ENCODE measurements around the gene PAX7. TPM values are rescaled to one million over a fixed set of nuclear protein-coding genes. Genes with fewer than 3 reads are reported as not detected.

PAX7 gene
- total and polyA plus RNA-seq, 9 of the 15 experiments (the other 6 are each of a cell fraction or from before 2014, with no cell fraction given), result not detected

DNA sequence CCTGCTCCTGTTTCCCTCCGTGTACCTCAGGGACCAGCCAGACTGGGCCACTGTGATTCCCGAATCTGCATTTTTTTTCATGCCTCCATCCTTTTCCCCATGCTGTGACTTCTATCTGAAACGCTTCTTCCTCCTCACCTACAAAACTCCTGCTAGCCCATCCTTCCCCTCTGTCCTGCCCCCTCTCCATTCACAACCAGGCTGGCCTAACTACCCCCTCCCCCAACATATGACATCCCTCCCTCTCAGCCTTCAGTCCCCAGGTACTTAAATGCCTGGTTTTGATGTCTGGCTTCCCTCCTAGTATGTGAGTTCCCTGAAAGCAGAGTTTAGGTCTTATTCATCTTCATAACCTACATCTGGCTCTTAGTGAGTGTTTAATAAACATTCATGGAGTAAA, 146.1 kb downstream of the PAX7 start (continued):
- TF ChIP-seq, protein P1, sequence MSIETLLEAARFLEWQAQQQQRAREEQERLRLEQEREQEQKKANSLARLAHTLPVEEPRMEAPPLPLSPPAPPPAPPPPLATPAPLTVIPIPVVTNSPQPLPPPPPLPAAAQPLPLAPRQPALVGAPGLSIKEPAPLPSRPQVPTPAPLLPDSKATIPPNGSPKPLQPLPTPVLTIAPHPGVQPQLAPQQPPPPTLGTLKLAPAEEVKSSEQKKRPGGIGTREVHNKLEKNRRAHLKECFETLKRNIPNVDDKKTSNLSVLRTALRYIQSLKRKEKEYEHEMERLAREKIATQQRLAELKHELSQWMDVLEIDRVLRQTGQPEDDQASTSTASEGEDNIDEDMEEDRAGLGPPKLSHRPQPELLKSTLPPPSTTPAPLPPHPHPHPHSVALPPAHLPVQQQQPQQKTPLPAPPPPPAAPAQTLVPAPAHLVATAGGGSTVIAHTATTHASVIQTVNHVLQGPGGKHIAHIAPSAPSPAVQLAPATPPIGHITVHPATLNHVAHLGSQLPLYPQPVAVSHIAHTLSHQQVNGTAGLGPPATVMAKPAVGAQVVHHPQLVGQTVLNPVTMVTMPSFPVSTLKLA (conservative IDR thresholded peaks at IDR 0.05), result no peak
- TF ChIP-seq ARID2 (IDR thresholded peaks at IDR 0.05), result no peak
- TF ChIP-seq HMGN3 (IDR thresholded peaks at IDR 0.05; ENCODE audit: borderline replicate concordance, extremely low read depth, insufficient read length, low read depth, low read length), result no peak
- TF ChIP-seq CHD4 (IDR thresholded peaks at IDR 0.05; ENCODE audit: insufficient read depth, insufficient replicate concordance, low read depth, low read length, poor library complexity, severe bottlenecking), result no peak
- TF ChIP-seq, protein P2, sequence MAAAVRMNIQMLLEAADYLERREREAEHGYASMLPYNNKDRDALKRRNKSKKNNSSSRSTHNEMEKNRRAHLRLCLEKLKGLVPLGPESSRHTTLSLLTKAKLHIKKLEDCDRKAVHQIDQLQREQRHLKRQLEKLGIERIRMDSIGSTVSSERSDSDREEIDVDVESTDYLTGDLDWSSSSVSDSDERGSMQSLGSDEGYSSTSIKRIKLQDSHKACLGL (CRISPR knock-in tag; IDR thresholded peaks at IDR 0.05; ENCODE audit: borderline replicate concordance, poor library complexity, severe bottlenecking), result no peak
- TF ChIP-seq ELF2 (CRISPR knock-in tag; IDR thresholded peaks at IDR 0.05), result no peak
- TF ChIP-seq, protein P3, sequence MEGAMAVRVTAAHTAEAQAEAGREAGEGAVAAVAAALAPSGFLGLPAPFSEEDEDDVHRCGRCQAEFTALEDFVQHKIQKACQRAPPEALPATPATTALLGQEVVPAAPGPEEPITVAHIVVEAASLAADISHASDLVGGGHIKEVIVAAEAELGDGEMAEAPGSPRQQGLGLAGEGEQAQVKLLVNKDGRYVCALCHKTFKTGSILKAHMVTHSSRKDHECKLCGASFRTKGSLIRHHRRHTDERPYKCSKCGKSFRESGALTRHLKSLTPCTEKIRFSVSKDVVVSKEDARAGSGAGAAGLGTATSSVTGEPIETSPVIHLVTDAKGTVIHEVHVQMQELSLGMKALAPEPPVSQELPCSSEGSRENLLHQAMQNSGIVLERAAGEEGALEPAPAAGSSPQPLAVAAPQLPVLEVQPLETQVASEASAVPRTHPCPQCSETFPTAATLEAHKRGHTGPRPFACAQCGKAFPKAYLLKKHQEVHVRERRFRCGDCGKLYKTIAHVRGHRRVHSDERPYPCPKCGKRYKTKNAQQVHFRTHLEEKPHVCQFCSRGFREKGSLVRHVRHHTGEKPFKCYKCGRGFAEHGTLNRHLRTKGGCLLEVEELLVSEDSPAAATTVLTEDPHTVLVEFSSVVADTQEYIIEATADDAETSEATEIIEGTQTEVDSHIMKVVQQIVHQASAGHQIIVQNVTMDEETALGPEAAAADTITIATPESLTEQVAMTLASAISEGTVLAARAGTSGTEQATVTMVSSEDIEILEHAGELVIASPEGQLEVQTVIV (CRISPR knock-in tag; IDR thresholded peaks at IDR 0.05; ENCODE audit: borderline replicate concordance), result no peak
